Left colon (tissue), 2 donors: ENCODE measurements around the gene ZFP14. TPM values are rescaled to one million over a fixed set of nuclear protein-coding genes. Genes with fewer than 3 reads are reported as not detected.
"Not testable (repeated sequence)": the region's sequence is repeated elsewhere in the genome, so short reads cannot be mapped to it uniquely, and the experiment has no call there.

Experiments used
- ATAC-seq: fragments of 200-7000 bp; cut with Tn5 transposase; one replicate; pipeline ENCODE4 v1.9.1; 2020; ENCODE audit warnings: mild to moderate bottlenecking, moderate library complexity
- DNase-seq, 2 donors: peaks; one replicate each; pipeline ENCODE4 v3.0.0-alpha.2; 2020
- intact Hi-C, 2 donors: fragments of 100-400 bp; cut with DNase I in 1 of 2; cut with micrococcal nuclease in 1 of 2; formaldehyde crosslinking; loops; one replicate each; pipeline versions ENCODE4 v1.11.2 to v1.14.0; 2022; cut with DNase I, micrococcal nuclease
- total RNA-seq, 2 donors: library from RNA; stranded (reverse); fragmentation: NEBNext Ultra II Directional; extraction: Animal tissue kit (Norgen Biotek cat#: 25700); gene quantifications; one replicate each; pipeline ENCODE4 v1.2.1, GENCODE V29; 2021
- donor health status: DM: no; HTN: no; CAD: no.
- donor health status: DM: yes; HTN: yes; CAD: no.

Gene ZFP14
- total RNA-seq, 2 donors from 2014 or later, result 3.7 to 4.0 TPM

- ATAC-seq (no peak), DNase-seq (no peak)
- intact Hi-C loops, result no loop called here
Observed at GRCh38 chr19:36340786-36341372, 38.1 kb downstream of the ZFP14 start.

- DNase-seq (peak; percentile 48 to 63), ATAC-seq (peak; percentile 58)
- intact Hi-C loops, result no loop called here
Observed at GRCh38 chr19:36331353-36332228, 47.4 kb downstream of the ZFP14 start.

GRCh38 chr19:36330216-36330615 is 48.8 kb downstream of the ZFP14 start:
- no peak for ATAC-seq
- intact Hi-C loops, result no loop called here
- no peak for DNase-seq

GRCh38 chr19:36329534-36329933 is 49.5 kb downstream of the ZFP14 start:
- intact Hi-C loops, ATAC-seq: not testable (repeated sequence)

GRCh38 chr19:36326649-36327048 is 52.4 kb downstream of the ZFP14 start:
- intact Hi-C loops, DNase-seq, ATAC-seq: not testable (repeated sequence)

More at GRCh38 chr19:36329534-36329933, 49.5 kb downstream of the ZFP14 start:
- not testable (repeated sequence) for DNase-seq

- ATAC-seq, DNase-seq, intact Hi-C loops: not testable (repeated sequence)
Observed at GRCh38 chr19:36315164-36315563, 63.8 kb downstream of the ZFP14 start.

GRCh38 chr19:36314053-36314452 is 64.9 kb downstream of the ZFP14 start:
- ATAC-seq, DNase-seq, intact Hi-C loops: not testable (repeated sequence)

- intact Hi-C loops, ATAC-seq, DNase-seq: not testable (repeated sequence)
Observed at GRCh38 chr19:36311098-36311760, 67.8 kb downstream of the ZFP14 start.

- intact Hi-C loops, DNase-seq: not testable (repeated sequence)
Observed at GRCh38 chr19:36310416-36310990, 68.5 kb downstream of the ZFP14 start.

GRCh38 chr19:36309759-36310158 is 69.2 kb downstream of the ZFP14 start:
- ATAC-seq, intact Hi-C loops, DNase-seq: not testable (repeated sequence)

More at GRCh38 chr19:36310416-36310990, 68.5 kb downstream of the ZFP14 start:
- ATAC-seq, result not testable (repeated sequence)

GRCh38 chr19:36309309-36309708 is 69.7 kb downstream of the ZFP14 start:
- ATAC-seq, DNase-seq, intact Hi-C loops: not testable (repeated sequence)

GRCh38 chr19:36292317-36292716 is 86.7 kb downstream of the ZFP14 start:
- ATAC-seq, intact Hi-C loops, DNase-seq: not testable (repeated sequence)

Other genes with a start within 250 kb of the ZFP14 start
- gene CAPNS1, start 239.1 kb downstream of the ZFP14 start, total RNA-seq, result 100 to 1,000 TPM; 757 to 814 TPM
- 10 to 100 TPM in 1 of 2 donors, 1 to 10 TPM in 1; 5.5 to 21.3 TPM for gene COX7A1, start 226.8 kb downstream of the ZFP14 start, total RNA-seq
- 1 to 10 TPM; 2.8 to 3.4 TPM for gene ZNF565, start 164.5 kb downstream of the ZFP14 start, total RNA-seq
- gene ZNF146, start 164.1 kb downstream of the ZFP14 start, total RNA-seq, result 10 to 100 TPM; 33.9 to 40.6 TPM
- 1 to 10 TPM; 1.5 to 1.6 TPM for gene ZFP82, start 39.4 kb upstream of the ZFP14 start, total RNA-seq
- 1 to 10 TPM; 5.7 to 6.8 TPM for gene ZNF566, start 110.4 kb upstream of the ZFP14 start, total RNA-seq
- gene ZNF260, start 149.1 kb upstream of the ZFP14 start, total RNA-seq, result 1 to 10 TPM; 6.6 to 7.2 TPM
- gene ZNF529, start 194.1 kb upstream of the ZFP14 start, total RNA-seq, result 1 to 10 TPM; 4.8 to 4.9 TPM
- gene ZNF382, start 226.1 kb upstream of the ZFP14 start, total RNA-seq, result 1 to 10 TPM in 1 of 2 donors, under 1 TPM in 1; 0.49 to 1.5 TPM